HL-60 (cell line): ENCODE results near the gene IFNL1.

Experiments used
- GABPA ChIP-seq: IDR thresholded peaks from 2 replicates; pipeline ENCODE4 v1.6.1; 2012; ENCODE audit warnings: low read depth
- POLR2AphosphoS5 ChIP-seq: IDR thresholded peaks from 2 replicates; pipeline ENCODE4 v1.6.1; 2012; ENCODE audit warnings: low read depth
- TF ChIP-seq, protein P1 (sequence below): IDR thresholded peaks from one replicate; pipeline ENCODE4 v1.5.1; 2011; ENCODE audit warnings: low read length, control low read depth, inconsistent platforms; ENCODE audit not compliant: insufficient read depth
- TF ChIP-seq, protein P2 (sequence below): IDR thresholded peaks from 2 replicates; pipeline ENCODE4 v1.6.1; 2012; ENCODE audit warnings: low read depth; ENCODE audit not compliant: insufficient replicate concordance

DNA sequence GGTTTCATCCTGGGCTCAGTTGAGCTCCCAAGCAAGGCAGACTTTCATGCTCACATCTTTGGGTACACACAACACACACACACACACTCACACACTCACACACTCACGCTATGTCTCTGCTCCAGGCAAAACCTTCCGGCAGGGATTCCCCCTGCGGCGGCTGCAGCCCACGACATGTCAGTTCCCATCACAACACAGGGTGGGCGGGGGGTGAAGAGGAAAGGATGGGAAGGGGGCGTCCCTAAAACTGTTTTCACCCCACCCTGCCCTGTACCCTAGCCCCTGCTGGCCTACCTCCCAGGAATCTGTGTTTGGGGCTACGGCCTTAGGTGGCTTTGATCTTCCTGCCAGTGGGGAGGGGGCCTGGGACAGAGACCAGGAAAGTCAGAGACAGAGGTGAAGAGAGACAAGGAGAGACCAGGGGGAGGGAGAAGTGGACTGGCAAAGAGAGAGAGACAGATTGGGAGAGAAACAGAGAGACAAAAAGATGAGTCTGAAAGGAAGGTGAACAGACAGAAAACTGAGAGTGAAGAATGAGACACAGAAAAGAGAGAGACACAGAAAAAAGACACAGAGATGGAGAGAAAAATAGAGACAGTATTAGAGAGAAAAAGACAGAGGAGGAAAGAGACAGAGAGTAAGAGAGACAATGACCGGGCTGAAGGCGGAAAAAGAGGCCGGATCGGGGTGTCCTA is 20.6 kb downstream of the IFNL1 start:
- TF ChIP-seq, protein P1, sequence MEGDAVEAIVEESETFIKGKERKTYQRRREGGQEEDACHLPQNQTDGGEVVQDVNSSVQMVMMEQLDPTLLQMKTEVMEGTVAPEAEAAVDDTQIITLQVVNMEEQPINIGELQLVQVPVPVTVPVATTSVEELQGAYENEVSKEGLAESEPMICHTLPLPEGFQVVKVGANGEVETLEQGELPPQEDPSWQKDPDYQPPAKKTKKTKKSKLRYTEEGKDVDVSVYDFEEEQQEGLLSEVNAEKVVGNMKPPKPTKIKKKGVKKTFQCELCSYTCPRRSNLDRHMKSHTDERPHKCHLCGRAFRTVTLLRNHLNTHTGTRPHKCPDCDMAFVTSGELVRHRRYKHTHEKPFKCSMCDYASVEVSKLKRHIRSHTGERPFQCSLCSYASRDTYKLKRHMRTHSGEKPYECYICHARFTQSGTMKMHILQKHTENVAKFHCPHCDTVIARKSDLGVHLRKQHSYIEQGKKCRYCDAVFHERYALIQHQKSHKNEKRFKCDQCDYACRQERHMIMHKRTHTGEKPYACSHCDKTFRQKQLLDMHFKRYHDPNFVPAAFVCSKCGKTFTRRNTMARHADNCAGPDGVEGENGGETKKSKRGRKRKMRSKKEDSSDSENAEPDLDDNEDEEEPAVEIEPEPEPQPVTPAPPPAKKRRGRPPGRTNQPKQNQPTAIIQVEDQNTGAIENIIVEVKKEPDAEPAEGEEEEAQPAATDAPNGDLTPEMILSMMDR = no peak
- TF ChIP-seq POLR2AphosphoS5 (no peak), GABPA (no peak)
- TF ChIP-seq, protein P2, sequence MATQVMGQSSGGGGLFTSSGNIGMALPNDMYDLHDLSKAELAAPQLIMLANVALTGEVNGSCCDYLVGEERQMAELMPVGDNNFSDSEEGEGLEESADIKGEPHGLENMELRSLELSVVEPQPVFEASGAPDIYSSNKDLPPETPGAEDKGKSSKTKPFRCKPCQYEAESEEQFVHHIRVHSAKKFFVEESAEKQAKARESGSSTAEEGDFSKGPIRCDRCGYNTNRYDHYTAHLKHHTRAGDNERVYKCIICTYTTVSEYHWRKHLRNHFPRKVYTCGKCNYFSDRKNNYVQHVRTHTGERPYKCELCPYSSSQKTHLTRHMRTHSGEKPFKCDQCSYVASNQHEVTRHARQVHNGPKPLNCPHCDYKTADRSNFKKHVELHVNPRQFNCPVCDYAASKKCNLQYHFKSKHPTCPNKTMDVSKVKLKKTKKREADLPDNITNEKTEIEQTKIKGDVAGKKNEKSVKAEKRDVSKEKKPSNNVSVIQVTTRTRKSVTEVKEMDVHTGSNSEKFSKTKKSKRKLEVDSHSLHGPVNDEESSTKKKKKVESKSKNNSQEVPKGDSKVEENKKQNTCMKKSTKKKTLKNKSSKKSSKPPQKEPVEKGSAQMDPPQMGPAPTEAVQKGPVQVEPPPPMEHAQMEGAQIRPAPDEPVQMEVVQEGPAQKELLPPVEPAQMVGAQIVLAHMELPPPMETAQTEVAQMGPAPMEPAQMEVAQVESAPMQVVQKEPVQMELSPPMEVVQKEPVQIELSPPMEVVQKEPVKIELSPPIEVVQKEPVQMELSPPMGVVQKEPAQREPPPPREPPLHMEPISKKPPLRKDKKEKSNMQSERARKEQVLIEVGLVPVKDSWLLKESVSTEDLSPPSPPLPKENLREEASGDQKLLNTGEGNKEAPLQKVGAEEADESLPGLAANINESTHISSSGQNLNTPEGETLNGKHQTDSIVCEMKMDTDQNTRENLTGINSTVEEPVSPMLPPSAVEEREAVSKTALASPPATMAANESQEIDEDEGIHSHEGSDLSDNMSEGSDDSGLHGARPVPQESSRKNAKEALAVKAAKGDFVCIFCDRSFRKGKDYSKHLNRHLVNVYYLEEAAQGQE = no peak
